ENCODE results near the gene PPP1R1A. TPM values are rescaled to one million over a fixed set of nuclear protein-coding genes. Genes with fewer than 3 reads are reported as not detected.

The PPP1R1A gene
- total RNA-seq, 1 experiment from 2014 or later = 110 TPM

- intact Hi-C loops (cut with micrococcal nuclease; ENCODE audit: unreplicated experiment) = no loop called here
- no peak for TF ChIP-seq CTCF (conservative IDR thresholded peaks at IDR 0.05; ENCODE audit: low read depth, low read length)
- TF ChIP-seq EZH2 (IDR thresholded peaks at IDR 0.05; ENCODE audit: borderline replicate concordance, low read depth, low read length, poor library complexity, severe bottlenecking) = no peak
Measured at GRCh38 chr12:54631551-54631950, 43.1 kb upstream of the PPP1R1A start.

GRCh38 chr12:54629925-54630324, 41.5 kb upstream of the PPP1R1A start:
- H3K9me3 ChIP-seq (ENCODE audit: low read depth, low read length, poor library complexity, severe bottlenecking) = peaks cover 27% of the 10 kb centered on the region
- POLR2A ChIA-PET (ENCODE audit: low non-redundant PET) = no interaction called here
- intact Hi-C loops (cut with micrococcal nuclease; ENCODE audit: unreplicated experiment) = no loop called here
- no peak overlapping the region for H3K4me3 ChIP-seq (ENCODE audit: low read depth, low read length, poor library complexity, severe bottlenecking)
- H3K36me3 ChIP-seq (ENCODE audit: insufficient read depth, low read length, poor library complexity, severe bottlenecking) = peaks cover 9% of the 10 kb centered on the region
- CTCF ChIA-PET = no interaction called here
- no TSS peak for BruUV-seq (replicated peaks)
- no peaks in the 10 kb centered on the region for H3K27me3 ChIP-seq (replicated peaks; ENCODE audit: insufficient read depth, low read depth, low read length, poor library complexity)
- no peak overlapping the region for H3K27ac ChIP-seq (ENCODE audit: low read depth, low read length, poor library complexity, severe bottlenecking)
- H3K4me1 ChIP-seq (ENCODE audit: insufficient read depth, low read length, poor library complexity, severe bottlenecking) = peaks cover 22% of the 10 kb centered on the region
- TF ChIP-seq CTCF (conservative IDR thresholded peaks at IDR 0.05; ENCODE audit: low read depth, low read length) (no peak), EZH2 (IDR thresholded peaks at IDR 0.05; ENCODE audit: borderline replicate concordance, low read depth, low read length, poor library complexity, severe bottlenecking) (no peak)
- no peak for DNase-seq (ENCODE audit: low spot score)

More at GRCh38 chr12:54631551-54631950, 43.1 kb upstream of the PPP1R1A start:
- no TSS peak for BruUV-seq (replicated peaks)
- Histone ChIP-seq H3K27ac (ENCODE audit: low read depth, low read length, poor library complexity, severe bottlenecking) (no peak overlapping the region), H3K9me3 (ENCODE audit: low read depth, low read length, poor library complexity, severe bottlenecking) (peaks cover 26% of the 10 kb centered on the region), H3K36me3 (ENCODE audit: insufficient read depth, low read length, poor library complexity, severe bottlenecking) (peaks cover 9% of the 10 kb centered on the region), H3K4me3 (ENCODE audit: low read depth, low read length, poor library complexity, severe bottlenecking) (no peak overlapping the region), H3K4me1 (ENCODE audit: insufficient read depth, low read length, poor library complexity, severe bottlenecking) (peaks cover 6% of the 10 kb centered on the region), H3K27me3 (replicated peaks; ENCODE audit: insufficient read depth, low read depth, low read length, poor library complexity) (no peaks in the 10 kb centered on the region)
- DNase-seq (ENCODE audit: low spot score) = no peak
- POLR2A ChIA-PET (ENCODE audit: low non-redundant PET) = no interaction called here
- CTCF ChIA-PET = no interaction called here

- peaks cover 27% of the 10 kb centered on the region for H3K9me3 ChIP-seq (ENCODE audit: low read depth, low read length, poor library complexity, severe bottlenecking)
- no peak for TF ChIP-seq EZH2 (IDR thresholded peaks at IDR 0.05; ENCODE audit: borderline replicate concordance, low read depth, low read length, poor library complexity, severe bottlenecking)
- TF ChIP-seq CTCF (conservative IDR thresholded peaks at IDR 0.05; ENCODE audit: low read depth, low read length) = no peak
- no peaks in the 10 kb centered on the region for H3K27me3 ChIP-seq (replicated peaks; ENCODE audit: insufficient read depth, low read depth, low read length, poor library complexity)
- peaks cover 38% of the 10 kb centered on the region for H3K4me1 ChIP-seq (ENCODE audit: insufficient read depth, low read length, poor library complexity, severe bottlenecking)
- H3K36me3 ChIP-seq (ENCODE audit: insufficient read depth, low read length, poor library complexity, severe bottlenecking) = peaks cover 9% of the 10 kb centered on the region
- ChIA-PET POLR2A (ENCODE audit: low non-redundant PET) (no interaction called here), CTCF (no interaction called here)
- intact Hi-C loops (cut with micrococcal nuclease; ENCODE audit: unreplicated experiment) = no loop called here
- BruUV-seq (replicated peaks) = no TSS peak
- H3K27ac ChIP-seq (ENCODE audit: low read depth, low read length, poor library complexity, severe bottlenecking) = no peak overlapping the region
- H3K4me3 ChIP-seq (ENCODE audit: low read depth, low read length, poor library complexity, severe bottlenecking) = no peak overlapping the region
- DNase-seq (ENCODE audit: low spot score) = no peak
Measured at GRCh38 chr12:54628186-54628846, 39.9 kb upstream of the PPP1R1A start.
